Gastrocnemius medialis (tissue), 4 donors: ENCODE results near the gene ADCY2. TPM values are rescaled to one million over a fixed set of nuclear protein-coding genes. Genes with fewer than 3 reads are reported as not detected.

Experiments used
- ATAC-seq, 2 donors: fragments of 150-250 bp; one replicate each; pipeline ENCODE4 v1.9.1; 2016
- DNase-seq, 2 donors: peaks; one replicate each; pipeline ENCODE4 v3.0.0-alpha.2; 2019
- H3K27ac ChIP-seq, 4 donors: fragments of 200-600 bp; sonication (generic); 1 replicate in 1 of 4; 2 replicates in 3 of 4; pipeline ENCODE4 v1.5.1; 2016 to 2018; ENCODE audit warnings: mild to moderate bottlenecking in 2 of 4, moderate library complexity in 1 of 4
- H3K27me3 ChIP-seq, 3 donors: fragments of 200-600 bp; sonication (generic) in 2 of 3; 1 replicate in 1 of 3; 2 replicates in 2 of 3; pipeline versions ENCODE4 v1.5.1 to v1.6.0; 2016 to 2019; ENCODE audit warnings: mild to moderate bottlenecking in 1 of 3, moderate library complexity in 1 of 3
- H3K36me3 ChIP-seq, 2 donors: fragments of 200-600 bp; sonication (generic) in 1 of 2; one replicate each; pipeline ENCODE4 v1.5.1; 2017 to 2018
- H3K4me1 ChIP-seq, 2 donors: fragments of 200-600 bp; sonication (generic) in 1 of 2; one replicate each; pipeline ENCODE4 v1.5.1; 2016 to 2017; ENCODE audit warnings: mild to moderate bottlenecking in 2 of 2
- H3K4me3 ChIP-seq, 4 donors: fragments of 200-600 bp; sonication (generic) in 3 of 4; 1 replicate in 1 of 4; 2 replicates in 3 of 4; pipeline ENCODE4 v1.5.1; 2016 to 2019; ENCODE audit warnings: mild to moderate bottlenecking in 2 of 4
- H3K9me3 ChIP-seq, 3 donors: fragments of 200-600 bp; sonication (generic) in 2 of 3; 1 replicate in 1 of 3; 2 replicates in 2 of 3; pipeline ENCODE4 v1.5.1; 2016 to 2019
- POLR2A ChIP-seq, 2 donors: fragments of 450-650 bp; IDR thresholded peaks; one replicate each; pipeline ENCODE4 v1.6.1; 2017; ENCODE audit warnings: antibody characterized with exemption in 2 of 2, mild to moderate bottlenecking in 2 of 2, moderate library complexity in 2 of 2
- in situ Hi-C, 4 donors: fragments of 200-750 bp; cut with MboI; loops; one replicate each; pipeline versions ENCODE4 v1.15.0 to v1.8.0; 2017; ENCODE audit warnings: low sequenced_read_pairs in 4 of 4
- intact Hi-C: fragments of 100-400 bp; cut with DNase I; formaldehyde crosslinking; loops from one replicate; pipeline ENCODE4 v1.15.1; 2023; ENCODE audit warnings: low total_unique reads
- total RNA-seq, 4 donors: library from RNA; depleted of rRNA; stranded (reverse); fragments of >200 nt; gene quantifications; one replicate each; pipeline versions ENCODE4 v1.1.0 to v1.2.3, GENCODE V29; 2016
- TF ChIP-seq, protein P1 (sequence below), 5 experiments: fragments of 450-650 bp in 3 of 5; fragments of 200-600 bp in 2 of 5; sonication (generic) in 2 of 5; IDR thresholded peaks in 4 of 5; conservative IDR thresholded peaks in 1 of 5; 1 replicate in 4 of 5; 2 replicates in 1 of 5; pipeline ENCODE4 v1.5.1; 2016 to 2019; ENCODE audit warnings: antibody characterized with exemption in 5 of 5, mild to moderate bottlenecking in 3 of 5, moderate library complexity in 3 of 5

ADCY2 gene
- total RNA-seq, 4 donors from 2014 or later: 24.3 to 50.1 (median 36.5) TPM

DNA sequence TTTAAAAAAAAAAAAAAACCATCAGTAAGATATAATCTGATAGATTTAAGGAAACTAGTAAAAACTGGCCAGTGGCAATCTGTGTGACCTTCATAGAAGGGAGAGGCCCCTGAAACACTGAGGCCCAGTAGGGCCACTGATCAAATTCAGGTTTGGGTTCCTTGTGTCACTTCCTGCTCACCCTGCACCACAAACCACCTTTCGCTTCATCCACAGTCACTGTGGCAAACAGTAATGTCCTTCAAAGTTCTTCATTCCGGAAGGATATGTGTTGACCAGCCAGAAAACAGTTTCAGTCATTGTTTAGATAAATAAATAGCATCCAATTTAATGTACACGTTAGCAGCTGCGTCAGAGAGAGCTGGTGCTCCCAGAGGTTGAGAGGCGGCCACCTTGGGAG, 232.9 kb downstream of the ADCY2 start:
- Histone ChIP-seq H3K27me3 (no peaks in the 10 kb centered on the region), H3K27ac (no peak overlapping the region), H3K9me3 (no peaks in the 10 kb centered on the region), H3K4me3 (no peak overlapping the region), H3K4me1 (peaks cover 24 to 28% of the 10 kb centered on the region in 2 donors), H3K36me3 (no peaks in the 10 kb centered on the region)
- in situ Hi-C loops: no loop called here
- intact Hi-C loops: no loop called here
- TF ChIP-seq, protein P1, sequence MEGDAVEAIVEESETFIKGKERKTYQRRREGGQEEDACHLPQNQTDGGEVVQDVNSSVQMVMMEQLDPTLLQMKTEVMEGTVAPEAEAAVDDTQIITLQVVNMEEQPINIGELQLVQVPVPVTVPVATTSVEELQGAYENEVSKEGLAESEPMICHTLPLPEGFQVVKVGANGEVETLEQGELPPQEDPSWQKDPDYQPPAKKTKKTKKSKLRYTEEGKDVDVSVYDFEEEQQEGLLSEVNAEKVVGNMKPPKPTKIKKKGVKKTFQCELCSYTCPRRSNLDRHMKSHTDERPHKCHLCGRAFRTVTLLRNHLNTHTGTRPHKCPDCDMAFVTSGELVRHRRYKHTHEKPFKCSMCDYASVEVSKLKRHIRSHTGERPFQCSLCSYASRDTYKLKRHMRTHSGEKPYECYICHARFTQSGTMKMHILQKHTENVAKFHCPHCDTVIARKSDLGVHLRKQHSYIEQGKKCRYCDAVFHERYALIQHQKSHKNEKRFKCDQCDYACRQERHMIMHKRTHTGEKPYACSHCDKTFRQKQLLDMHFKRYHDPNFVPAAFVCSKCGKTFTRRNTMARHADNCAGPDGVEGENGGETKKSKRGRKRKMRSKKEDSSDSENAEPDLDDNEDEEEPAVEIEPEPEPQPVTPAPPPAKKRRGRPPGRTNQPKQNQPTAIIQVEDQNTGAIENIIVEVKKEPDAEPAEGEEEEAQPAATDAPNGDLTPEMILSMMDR (IDR thresholded peaks at IDR 0.05 in 4 of 5, conservative IDR thresholded peaks at IDR 0.05 in 1 of 5): no peak
- no peak for TF ChIP-seq POLR2A (IDR thresholded peaks at IDR 0.05)
- ATAC-seq: no peak
- no peak for DNase-seq

DNA sequence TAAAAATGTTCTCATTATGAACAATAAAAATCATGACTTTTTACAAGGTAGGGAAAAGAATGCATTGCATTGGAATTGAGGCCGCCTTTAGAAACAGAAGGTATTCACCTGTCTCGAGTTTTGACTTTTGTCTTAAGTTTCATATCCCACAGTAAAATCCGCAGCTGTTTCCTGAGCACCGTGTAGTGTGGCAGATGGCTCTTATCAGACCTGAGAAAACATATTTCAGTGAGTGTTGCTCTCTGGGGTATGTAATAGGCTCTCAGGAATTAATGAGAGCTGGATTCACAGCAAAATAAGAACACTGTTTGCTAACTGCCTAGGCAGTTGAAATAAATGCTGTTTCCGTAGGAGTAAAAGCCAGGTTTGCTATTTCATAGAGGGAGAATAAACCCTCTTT, 233.6 kb downstream of the ADCY2 start:
- no peak for DNase-seq
- Histone ChIP-seq H3K4me3 (no peak overlapping the region), H3K27ac (no peak overlapping the region), H3K4me1 (peaks cover 24 to 33% of the 10 kb centered on the region in 2 donors), H3K36me3 (no peaks in the 10 kb centered on the region), H3K9me3 (no peaks in the 10 kb centered on the region), H3K27me3 (no peaks in the 10 kb centered on the region)
- intact Hi-C loops (no loop called here), in situ Hi-C loops (no loop called here)
- ATAC-seq: no peak
- TF ChIP-seq POLR2A (IDR thresholded peaks at IDR 0.05): no peak
- TF ChIP-seq, protein P1 (IDR thresholded peaks at IDR 0.05 in 4 of 5, conservative IDR thresholded peaks at IDR 0.05 in 1 of 5): no peak

DNA sequence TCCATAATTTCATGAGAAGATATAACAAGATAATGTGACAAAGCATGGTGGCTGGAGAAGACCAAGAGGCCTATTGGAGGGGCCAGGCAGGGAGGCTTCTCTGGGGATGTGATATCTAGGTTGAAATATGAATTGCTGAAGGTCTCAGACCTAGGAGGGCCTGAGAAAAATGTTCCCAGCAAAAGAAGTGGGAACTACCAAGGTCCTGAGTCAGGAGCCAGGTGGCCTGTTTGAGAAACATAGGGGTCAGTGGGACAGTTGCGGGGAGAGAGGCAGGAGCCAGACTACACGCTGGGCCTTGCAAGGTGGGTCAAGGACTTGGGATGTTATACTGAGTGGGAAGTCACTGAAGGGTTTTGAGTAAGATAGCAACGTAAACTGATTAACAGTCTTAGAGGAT, 238.9 kb downstream of the ADCY2 start:
- intact Hi-C loops (no loop called here), in situ Hi-C loops (no loop called here)
- H3K27me3 ChIP-seq: no peaks in the 10 kb centered on the region
- no peak overlapping the region for H3K4me3 ChIP-seq
- no peaks in the 10 kb centered on the region for H3K36me3 ChIP-seq
- TF ChIP-seq, protein P1 (IDR thresholded peaks at IDR 0.05 in 4 of 5, conservative IDR thresholded peaks at IDR 0.05 in 1 of 5): no peak
- no peak for TF ChIP-seq POLR2A (IDR thresholded peaks at IDR 0.05)
- H3K4me1 ChIP-seq: peaks cover 15 to 40% of the 10 kb centered on the region in 2 donors
- ATAC-seq: no peak
- H3K27ac ChIP-seq: no peak overlapping the region
- DNase-seq: no peak
- no peaks in the 10 kb centered on the region for H3K9me3 ChIP-seq

DNA sequence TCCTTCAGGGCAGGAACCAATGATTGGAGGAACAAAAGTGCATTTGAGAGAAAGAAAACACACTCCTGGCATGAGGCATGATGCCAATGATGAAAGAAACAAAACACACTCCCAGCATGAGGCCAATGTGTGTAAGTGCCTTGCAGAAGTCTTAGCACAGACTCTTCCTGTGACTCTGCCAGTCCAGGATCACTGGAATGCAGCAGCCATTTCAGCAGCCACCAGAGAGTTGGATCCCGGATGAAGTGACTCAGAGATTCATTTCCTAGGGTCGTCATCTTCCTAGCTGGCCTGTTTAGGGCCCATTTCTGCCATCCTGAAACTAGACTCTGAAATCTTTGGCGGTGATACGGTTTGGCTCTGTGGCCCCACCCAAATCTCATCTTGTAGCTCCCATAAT, 242.5 kb downstream of the ADCY2 start:
- no peaks in the 10 kb centered on the region for H3K9me3 ChIP-seq
- intact Hi-C loops (no loop called here), in situ Hi-C loops (no loop called here)
- no peak for TF ChIP-seq POLR2A (IDR thresholded peaks at IDR 0.05)
- no peak overlapping the region for H3K4me3 ChIP-seq
- ATAC-seq (peak in 1 of 2 donors; percentile 62), DNase-seq (no peak)
- peaks cover 15 to 37% of the 10 kb centered on the region in 2 donors for H3K4me1 ChIP-seq
- no peaks in the 10 kb centered on the region for H3K36me3 ChIP-seq
- H3K27ac ChIP-seq: peak overlapping the region in 1 of 4 donors; percentile 2
- H3K27me3 ChIP-seq: no peaks in the 10 kb centered on the region

DNA sequence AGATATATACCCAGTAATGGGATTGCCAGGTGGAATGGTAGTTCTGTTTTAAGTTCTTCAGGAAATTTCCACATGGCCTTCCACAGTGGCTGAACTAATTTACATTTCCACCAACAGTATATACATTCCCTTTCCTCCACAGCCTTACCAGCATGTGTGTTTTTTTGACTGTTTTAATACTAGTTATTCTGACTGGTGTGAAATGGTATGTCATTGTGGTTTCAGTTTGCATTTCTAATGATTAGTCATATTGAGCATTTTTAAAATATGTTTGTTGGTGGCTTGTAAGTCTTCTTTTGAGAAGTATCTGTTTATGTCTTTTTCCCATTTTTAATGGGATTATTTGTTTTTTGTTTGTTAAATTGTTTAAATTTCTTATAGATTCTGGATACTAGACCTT, 246.1 kb downstream of the ADCY2 start:
- no peaks in the 10 kb centered on the region for H3K36me3 ChIP-seq
- intact Hi-C loops (loop anchor here (5.0 kb wide), 1 partner anchor 1075 kb away; no protein-coding TSS in a partner anchor), in situ Hi-C loops (no loop called here)
- ATAC-seq (no peak), DNase-seq (no peak)
- H3K27ac ChIP-seq: no peak overlapping the region
- peaks cover 9 to 26% of the 10 kb centered on the region in 2 donors for H3K4me1 ChIP-seq
- H3K27me3 ChIP-seq: no peaks in the 10 kb centered on the region
- TF ChIP-seq POLR2A (IDR thresholded peaks at IDR 0.05): no peak
- TF ChIP-seq, protein P1 (IDR thresholded peaks at IDR 0.05 in 4 of 5, conservative IDR thresholded peaks at IDR 0.05 in 1 of 5): no peak
- H3K9me3 ChIP-seq: no peaks in the 10 kb centered on the region
- no peak overlapping the region for H3K4me3 ChIP-seq
